Right cardiac atrium (tissue), 5 donors: ENCODE results near the gene CACNA1H. TPM values are rescaled to one million over a fixed set of nuclear protein-coding genes. Genes with fewer than 3 reads are reported as not detected.

ENCODE experiments used
- ATAC-seq, 2 donors: fragments of 200-7000 bp; cut with Tn5 transposase; one replicate each; pipeline versions ENCODE4 v1.8.0 to v1.9.1; 2020; ENCODE audit warnings: moderate library complexity in 2 of 2, mild to moderate bottlenecking in 1 of 2
- DNase-seq, 3 donors: peaks; one replicate each; pipeline ENCODE4 v3.0.0-alpha.2; 2020
- H3K27ac ChIP-seq: one replicate; pipeline ENCODE4 v1.5.1; 2013; ENCODE audit warnings: mild to moderate bottlenecking, low read length, control low read depth, moderate library complexity
- H3K27me3 ChIP-seq: one replicate; pipeline ENCODE4 v1.6.1; 2013; ENCODE audit not compliant: control insufficient read depth, insufficient read depth
- H3K4me1 ChIP-seq: one replicate; pipeline ENCODE4 v1.6.1; 2013; ENCODE audit warnings: low read length; ENCODE audit not compliant: control insufficient read depth, insufficient read depth
- H3K4me3 ChIP-seq: one replicate; pipeline ENCODE4 v1.5.1; 2013; ENCODE audit warnings: low read length, control low read depth
- H3K9me3 ChIP-seq: one replicate; pipeline ENCODE4 v1.6.1; 2013; ENCODE audit warnings: low read length; ENCODE audit not compliant: control insufficient read depth
- WGBS: extraction: QIAGEN DNeasy Blood & Tissue Kit; methylation state at CpG from one replicate; pipeline ENCODE4 v1.1.7; 2013; 5-methylcytosine and 5-hydroxymethylcytosine counted together
- intact Hi-C, 4 donors: fragments of 100-400 bp; cut with DNase I; formaldehyde crosslinking; loops; one replicate each; pipeline versions ENCODE4 v1.11.0 to v1.14.0; 2022 to 2023
- polyA plus RNA-seq: library from polyadenylated mRNA; stranded (reverse); fragments of 200-250 nt; gene quantifications from one replicate; pipeline ENCODE4 v1.2.3, GENCODE V29; 2013
- total RNA-seq, 4 donors: library from RNA; stranded (reverse); fragmentation: NEBNext Ultra II Directional; extraction: Animal tissue kit (Norgen Biotek cat#: 25700); gene quantifications; one replicate each; pipeline ENCODE4 v1.2.1, GENCODE V29; 2021
- donor health status: healthy with polysubstance abuse.
- donor health status: DM: no; HTN: yes; CAD: no.
- donor health status: DM: no; HTN: no; CAD: no.
- donor health status: DM: no; HTN: yes; CAD: no; lungs with severe emphysema.
- donor health status: DM: yes; HTN: yes; CAD: no.

The CACNA1H gene
- total and polyA plus RNA-seq, 5 donors = 4.2 to 7.8 (median 6.1) TPM

DNA sequence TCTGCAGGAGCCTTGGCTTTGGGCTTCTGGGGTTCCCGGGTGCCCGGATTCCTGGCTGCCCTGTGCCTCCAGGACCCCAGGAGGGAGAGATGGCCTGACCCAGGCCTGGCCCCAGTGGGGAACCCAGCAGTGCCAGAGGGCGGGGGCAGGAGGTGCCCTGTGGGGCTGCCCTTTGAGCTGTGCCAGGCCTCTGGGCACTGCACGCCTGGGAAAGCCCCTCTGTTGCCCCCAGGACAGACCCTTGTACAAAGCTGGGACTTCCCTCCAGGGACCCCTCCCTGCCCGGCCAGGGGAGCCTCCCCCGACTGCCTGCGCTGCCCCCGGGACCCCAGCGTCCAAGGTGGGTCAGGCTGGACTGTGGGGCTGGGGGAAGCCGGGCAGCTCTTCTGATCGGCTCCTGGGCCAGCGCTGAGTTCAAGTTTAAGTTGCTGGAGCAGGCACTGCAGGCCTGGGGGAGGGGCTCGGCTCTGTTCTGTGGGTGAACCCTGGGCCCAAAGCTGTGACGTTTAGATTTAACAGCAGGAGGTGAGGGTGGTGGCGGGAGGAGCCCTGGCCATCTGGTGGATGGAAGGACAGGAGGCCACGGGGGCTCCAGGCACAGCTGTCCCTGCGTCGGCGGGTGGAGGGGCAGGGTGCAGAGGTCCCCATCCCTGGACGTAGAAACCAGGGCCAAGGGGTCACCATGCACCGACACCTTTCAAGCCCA lies 29.2 kb upstream of the CACNA1H start:
- DNase-seq = no peak
- no peaks in the 10 kb centered on the region for H3K4me1 ChIP-seq
- H3K27me3 ChIP-seq = no peaks in the 10 kb centered on the region
- intact Hi-C loops = no loop called here
- no peak for ATAC-seq
- no peaks in the 10 kb centered on the region for H3K9me3 ChIP-seq
- 70% methylated on average over 21 of the region's 21 CpGs for WGBS
- H3K27ac ChIP-seq = no peak overlapping the region
- no peak overlapping the region for H3K4me3 ChIP-seq

DNA sequence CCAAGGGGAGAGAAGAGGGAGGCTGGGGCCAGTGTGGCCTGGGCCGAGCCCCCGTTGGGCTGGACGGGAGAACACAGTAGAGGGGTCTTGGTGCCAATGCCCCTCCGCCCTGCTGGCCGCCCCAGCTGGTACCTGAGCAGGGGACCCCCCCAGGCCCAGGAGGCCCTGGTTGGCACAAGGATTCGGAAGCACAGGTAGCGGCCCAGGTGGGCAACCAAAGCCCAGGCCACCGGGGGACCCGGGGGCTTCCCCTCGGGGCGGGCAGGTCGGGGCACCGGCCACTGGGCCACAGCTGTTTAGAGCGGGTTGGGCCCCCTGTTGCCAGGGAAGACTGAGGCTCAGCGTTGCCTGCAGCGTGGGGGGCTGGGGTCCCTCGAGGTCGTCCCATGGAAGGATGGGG lies 28.6 kb upstream of the CACNA1H start:
- DNase-seq (no peak), ATAC-seq (no peak)
- 87% methylated on average over 18 of the region's 18 CpGs for WGBS
- Histone ChIP-seq H3K27me3 (no peaks in the 10 kb centered on the region), H3K27ac (no peak overlapping the region), H3K4me1 (no peaks in the 10 kb centered on the region), H3K4me3 (no peak overlapping the region), H3K9me3 (no peaks in the 10 kb centered on the region)
- intact Hi-C loops = no loop called here

DNA sequence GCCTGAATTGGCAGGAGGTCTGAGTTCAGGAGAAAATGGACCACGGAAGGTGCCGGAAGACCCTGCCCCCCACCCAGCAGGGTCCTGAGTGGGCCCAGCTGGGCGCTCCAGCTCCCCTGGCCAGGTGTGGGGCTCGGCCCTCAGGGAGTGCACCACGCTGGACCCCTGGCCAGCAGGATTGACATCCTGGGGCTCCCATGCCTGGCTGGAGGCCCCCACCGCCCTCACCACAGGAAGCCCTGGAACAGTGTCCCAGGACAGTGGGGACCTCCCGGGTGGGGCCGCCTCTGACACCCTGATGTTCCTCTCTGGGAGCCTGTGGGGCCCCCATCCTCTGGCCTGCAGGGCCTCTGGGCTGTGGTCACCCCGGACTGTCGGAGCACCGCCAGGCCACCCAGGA lies 28.1 kb upstream of the CACNA1H start:
- DNase-seq = no peak
- H3K4me3 ChIP-seq = no peak overlapping the region
- WGBS = 90% methylated on average over 11 of the region's 11 CpGs
- no peak for ATAC-seq
- H3K9me3 ChIP-seq = no peaks in the 10 kb centered on the region
- no peaks in the 10 kb centered on the region for H3K4me1 ChIP-seq
- intact Hi-C loops = no loop called here
- no peak overlapping the region for H3K27ac ChIP-seq
- H3K27me3 ChIP-seq = no peaks in the 10 kb centered on the region

DNA sequence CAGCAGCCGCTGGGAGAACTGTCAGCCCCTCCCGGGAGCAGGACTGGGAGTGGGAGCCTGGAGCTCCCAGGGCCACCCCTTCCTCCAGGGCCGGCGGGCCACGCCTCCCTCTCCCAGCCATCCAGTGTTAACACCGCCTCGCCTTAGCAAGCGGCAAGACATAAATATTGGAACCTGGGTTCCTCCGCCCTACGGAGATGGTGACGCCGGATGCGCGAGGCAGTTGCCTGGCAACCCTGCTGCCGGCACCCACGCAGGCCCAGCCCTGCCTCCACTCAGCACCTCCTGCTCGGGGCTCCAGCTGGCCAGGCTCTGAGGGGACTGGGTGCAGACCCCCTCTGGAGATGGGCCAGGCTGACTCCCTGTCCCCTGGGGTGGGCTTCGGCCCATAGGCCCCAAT lies 27.4 kb upstream of the CACNA1H start:
- H3K9me3 ChIP-seq = no peaks in the 10 kb centered on the region
- H3K27ac ChIP-seq = no peak overlapping the region
- ATAC-seq (no peak), DNase-seq (no peak)
- no peaks in the 10 kb centered on the region for H3K4me1 ChIP-seq
- intact Hi-C loops = no loop called here
- H3K4me3 ChIP-seq = no peak overlapping the region
- no peaks in the 10 kb centered on the region for H3K27me3 ChIP-seq
- WGBS = 26% methylated on average over 18 of the region's 18 CpGs

DNA sequence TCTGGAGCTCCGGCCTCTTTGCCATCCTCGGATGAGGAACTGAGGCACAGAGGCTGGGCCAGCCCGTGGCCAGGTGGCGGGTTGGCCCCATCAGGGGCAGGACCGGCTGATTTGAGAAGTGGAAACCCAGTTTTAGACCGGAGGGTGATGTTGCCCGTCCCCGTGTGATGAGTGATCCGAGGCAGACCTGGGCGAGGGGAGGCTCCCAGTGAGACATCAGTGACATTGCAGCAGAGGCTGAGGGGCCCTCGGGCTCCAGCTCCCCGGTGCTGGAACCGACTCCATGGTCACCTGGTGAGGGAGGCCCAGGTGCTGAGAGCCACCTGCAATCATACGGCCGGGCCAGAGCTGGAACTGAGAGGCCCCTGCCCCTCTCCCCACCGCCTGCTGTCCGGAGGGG lies 26.9 kb upstream of the CACNA1H start:
- ATAC-seq (no peak), DNase-seq (no peak)
- no peaks in the 10 kb centered on the region for H3K9me3 ChIP-seq
- intact Hi-C loops = no loop called here
- 48% methylated on average over 17 of the region's 17 CpGs for WGBS
- H3K27me3 ChIP-seq = no peaks in the 10 kb centered on the region
- no peak overlapping the region for H3K4me3 ChIP-seq
- no peak overlapping the region for H3K27ac ChIP-seq
- no peaks in the 10 kb centered on the region for H3K4me1 ChIP-seq

DNA sequence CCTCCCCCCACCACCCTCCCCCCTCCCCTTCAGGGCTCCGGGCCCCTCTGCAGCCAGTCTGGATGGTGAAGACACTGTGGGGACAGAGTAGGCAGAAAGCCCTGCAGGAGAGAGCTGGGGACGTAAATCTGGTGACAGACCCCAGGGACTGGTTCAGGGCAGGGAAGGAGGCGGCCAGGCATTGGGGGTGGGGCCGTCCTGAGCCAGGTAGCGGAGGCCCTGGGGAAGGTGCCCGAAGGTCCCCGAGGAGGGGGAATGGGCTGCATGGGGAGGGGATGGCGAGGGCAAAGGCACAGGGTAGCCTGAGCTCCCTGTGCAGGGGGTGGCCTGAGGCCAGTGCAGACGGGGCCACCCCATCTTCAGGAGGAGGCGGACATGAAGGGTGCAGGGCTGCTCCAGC lies 26.3 kb upstream of the CACNA1H start:
- Histone ChIP-seq H3K4me1 (no peaks in the 10 kb centered on the region), H3K27me3 (no peaks in the 10 kb centered on the region), H3K9me3 (no peaks in the 10 kb centered on the region), H3K4me3 (no peak overlapping the region), H3K27ac (no peak overlapping the region)
- no peak for DNase-seq
- ATAC-seq = no peak
- intact Hi-C loops = no loop called here
- WGBS = 49% methylated on average over 10 of the region's 10 CpGs

DNA sequence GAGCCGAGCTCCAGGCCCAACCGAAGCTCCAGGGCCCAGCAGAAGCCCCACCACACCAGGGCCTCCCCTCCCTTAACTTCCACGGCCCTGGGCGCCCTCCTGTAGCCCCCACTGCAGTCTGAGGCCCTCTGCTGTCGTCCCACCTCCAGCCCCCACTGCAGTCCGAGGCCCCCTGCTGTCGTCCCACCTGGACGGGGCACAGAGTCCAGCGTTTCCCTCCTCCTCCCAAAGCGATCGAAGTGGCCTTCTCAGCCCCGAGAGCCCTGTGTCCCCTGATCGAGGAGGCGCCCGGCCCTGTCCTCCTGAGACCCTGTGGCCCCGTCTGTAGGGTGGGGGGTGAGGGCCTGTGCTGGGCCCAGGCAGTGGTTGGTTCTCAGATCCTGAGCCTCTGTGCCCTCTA lies 25.8 kb upstream of the CACNA1H start:
- Histone ChIP-seq H3K27me3 (no peaks in the 10 kb centered on the region), H3K4me3 (no peak overlapping the region), H3K9me3 (no peaks in the 10 kb centered on the region), H3K4me1 (no peaks in the 10 kb centered on the region), H3K27ac (no peak overlapping the region)
- intact Hi-C loops = no loop called here
- ATAC-seq (no peak), DNase-seq (no peak)
- 54% methylated on average over 16 of the region's 16 CpGs for WGBS

DNA sequence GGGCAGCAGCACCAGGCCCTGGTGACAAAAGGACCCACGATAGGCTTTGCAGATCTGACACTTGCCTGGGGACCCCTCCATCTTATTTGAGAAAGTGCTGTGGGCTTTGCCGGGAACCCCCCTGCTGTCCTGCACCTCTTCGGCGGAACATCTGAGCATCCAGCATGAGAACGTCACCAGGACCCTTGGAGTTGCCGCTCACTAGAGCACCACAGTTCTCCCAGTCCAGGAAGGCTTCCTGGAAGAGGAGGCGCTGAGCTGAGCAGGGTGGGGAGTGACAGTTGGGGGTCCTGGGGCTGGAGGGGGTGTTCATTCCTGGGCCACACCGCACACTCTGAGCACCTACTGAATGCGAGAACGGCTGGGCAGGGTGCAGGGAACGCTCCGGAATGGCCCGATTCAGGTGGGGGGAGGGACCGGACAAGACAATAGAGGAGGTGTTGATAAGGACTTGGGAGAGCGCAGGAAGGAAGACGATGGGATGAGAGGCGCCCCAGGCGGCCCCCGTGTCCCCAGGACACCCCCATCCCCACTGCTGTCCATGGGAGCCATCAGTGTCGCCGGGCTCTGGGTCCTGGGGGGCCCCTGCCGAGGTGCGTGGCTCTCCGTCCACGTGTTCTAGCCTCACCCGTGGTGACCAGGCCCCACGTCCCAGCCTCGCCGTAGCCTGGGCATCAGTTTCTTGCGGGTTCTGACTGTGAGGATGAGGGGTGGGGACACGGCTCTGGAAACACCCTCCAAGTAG lies 24.8 kb upstream of the CACNA1H start:
- Histone ChIP-seq H3K9me3 (no peaks in the 10 kb centered on the region), H3K27ac (no peak overlapping the region), H3K4me3 (no peak overlapping the region), H3K4me1 (no peaks in the 10 kb centered on the region), H3K27me3 (no peaks in the 10 kb centered on the region)
- intact Hi-C loops = no loop called here
- ATAC-seq (no peak), DNase-seq (no peak)
- WGBS = 85% methylated on average over 31 of the region's 31 CpGs

DNA sequence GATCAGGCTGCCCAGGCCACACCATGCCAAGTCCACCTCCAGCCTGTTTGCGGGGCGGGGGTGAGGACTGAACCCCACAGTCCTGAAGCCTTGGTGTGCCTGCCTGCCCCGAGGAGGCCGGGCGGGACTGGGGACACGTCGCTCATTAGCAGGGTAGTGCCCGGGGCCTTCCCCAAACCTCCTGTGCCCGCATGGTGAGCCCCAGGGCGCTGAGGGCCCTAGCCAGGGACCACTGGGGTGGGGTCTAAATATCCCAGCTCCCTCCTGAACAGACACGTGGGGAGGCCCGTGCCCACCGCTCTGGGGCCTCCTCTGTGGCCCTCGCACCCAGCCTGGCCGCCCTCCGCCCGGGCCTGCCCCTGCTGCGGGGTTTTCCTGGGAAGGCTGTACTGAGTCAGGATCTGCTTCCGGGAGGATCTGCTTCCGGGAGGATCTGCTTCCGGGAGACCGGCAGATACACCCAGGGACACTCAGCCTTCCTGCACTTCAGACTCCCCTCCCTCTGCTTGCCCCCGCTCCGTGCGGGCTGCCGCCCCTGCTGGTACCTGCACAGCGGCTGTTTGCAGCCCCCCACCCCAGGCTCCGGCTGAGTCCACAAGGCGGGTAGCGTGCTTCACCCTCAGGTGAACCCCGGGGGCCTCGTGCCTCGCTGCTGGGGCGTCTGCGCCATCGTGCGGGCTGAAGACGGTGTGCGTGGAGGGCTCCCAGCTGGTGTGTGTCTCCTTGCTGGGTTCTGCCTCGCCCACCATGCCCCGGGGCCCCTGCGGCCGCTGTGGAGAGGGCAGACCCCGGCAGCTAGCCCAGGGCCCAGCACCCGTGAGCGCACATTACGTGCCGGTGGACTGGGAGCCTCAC lies 23.6 kb upstream of the CACNA1H start:
- no peaks in the 10 kb centered on the region for H3K27me3 ChIP-seq
- ATAC-seq (no peak), DNase-seq (no peak)
- no peak overlapping the region for H3K4me3 ChIP-seq
- no peaks in the 10 kb centered on the region for H3K4me1 ChIP-seq
- H3K9me3 ChIP-seq = no peaks in the 10 kb centered on the region
- 90% methylated on average over 48 of the region's 48 CpGs for WGBS
- no peak overlapping the region for H3K27ac ChIP-seq
- intact Hi-C loops = no loop called here

DNA sequence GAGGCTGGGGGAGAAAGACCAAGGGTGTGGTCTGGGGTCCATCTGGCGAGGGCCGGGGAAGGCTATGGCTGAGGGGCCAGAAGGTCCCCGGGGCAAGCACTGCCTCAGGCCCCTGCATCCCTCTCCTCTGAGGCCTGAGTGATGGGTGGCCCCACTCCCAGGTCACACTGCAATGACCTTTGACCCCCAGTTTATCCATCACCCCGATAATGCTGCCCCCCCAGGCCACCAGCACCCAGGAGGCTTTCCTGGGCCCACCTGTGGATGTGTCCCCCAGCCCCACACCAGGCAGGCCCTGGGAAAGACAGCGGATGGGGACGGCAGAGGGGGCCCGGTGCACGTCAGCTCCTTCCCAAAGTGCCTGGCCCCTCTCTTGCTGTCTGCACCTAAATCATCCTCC lies 22.5 kb upstream of the CACNA1H start:
- DNase-seq (no peak), ATAC-seq (no peak)
- Histone ChIP-seq H3K4me1 (no peaks in the 10 kb centered on the region), H3K4me3 (no peak overlapping the region), H3K9me3 (no peaks in the 10 kb centered on the region), H3K27ac (no peak overlapping the region), H3K27me3 (no peaks in the 10 kb centered on the region)
- WGBS = 87% methylated on average over 8 of the region's 8 CpGs
- intact Hi-C loops = no loop called here

DNA sequence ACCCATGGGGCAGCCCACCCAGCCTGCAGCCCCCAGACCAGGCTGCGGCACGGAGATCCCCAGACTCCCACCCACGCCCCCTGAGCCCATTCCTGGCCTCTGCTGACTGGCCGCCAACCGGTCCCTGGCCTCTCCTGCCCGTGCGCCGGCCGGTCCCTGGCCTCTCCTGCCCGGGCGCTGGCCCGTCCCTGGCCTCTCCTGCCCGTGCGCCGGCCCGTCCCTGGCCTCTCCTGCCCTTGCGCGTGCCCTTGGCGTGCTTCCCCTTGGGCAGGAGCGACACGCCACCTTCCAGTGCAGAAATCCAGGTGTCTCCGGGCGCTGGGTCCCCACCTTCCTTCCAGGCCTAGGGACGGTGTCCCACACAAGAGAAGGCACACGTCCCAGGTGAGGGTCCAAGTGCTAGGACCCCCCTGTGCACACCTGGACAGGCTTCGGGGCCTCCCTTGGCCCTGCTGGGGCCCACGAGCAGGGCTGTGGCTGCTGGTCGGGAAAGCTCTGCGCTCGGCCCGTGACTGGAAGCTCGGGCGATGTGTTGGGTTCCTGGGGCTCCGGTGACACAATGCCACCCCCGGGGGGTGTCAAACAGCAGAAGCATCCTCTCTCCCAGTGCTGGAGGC lies 21.4 kb upstream of the CACNA1H start:
- 89% methylated on average over 35 of the region's 35 CpGs for WGBS
- H3K4me1 ChIP-seq = no peaks in the 10 kb centered on the region
- intact Hi-C loops = no loop called here
- H3K27me3 ChIP-seq = no peaks in the 10 kb centered on the region
- DNase-seq (no peak), ATAC-seq (no peak)
- no peak overlapping the region for H3K27ac ChIP-seq
- H3K9me3 ChIP-seq = no peaks in the 10 kb centered on the region
- H3K4me3 ChIP-seq = no peak overlapping the region
